Astrocyte (in vitro differentiated cells and primary cell): ENCODE data around the gene DPPA2. TPM values are rescaled to one million over a fixed set of nuclear protein-coding genes. Genes with fewer than 3 reads are reported as not detected.

ENCODE experiments used
- DNase-seq: peaks from one replicate; pipeline ENCODE4 v3.0.0-alpha.2; 2010; ENCODE audit warnings: low read depth
- FAIRE-seq: peaks from 2 replicates; lab custom pipeline; 2011; peaks lifted over from hg19 to GRCh38; lab: Jason Lieb, UNC
- H2AFZ ChIP-seq: 2 replicates; pipeline ENCODE4 v1.6.0; 2012; ENCODE audit warnings: low read depth, low read length, inconsistent platforms
- H3K27ac ChIP-seq: 2 replicates; pipeline ENCODE4 v1.5.1; 2011; ENCODE audit warnings: low read depth, low read length, inconsistent platforms
- H3K27me3 ChIP-seq: 2 replicates; pipeline ENCODE4 v1.6.0; 2011; ENCODE audit warnings: low read length, inconsistent platforms; ENCODE audit not compliant: insufficient read depth
- H3K36me3 ChIP-seq: 2 replicates; pipeline ENCODE4 v1.5.1; 2011; ENCODE audit warnings: low read length, inconsistent platforms; ENCODE audit not compliant: insufficient read depth
- H3K4me1 ChIP-seq: 2 replicates; pipeline ENCODE4 v1.5.1; 2011; ENCODE audit warnings: low read length, inconsistent platforms; ENCODE audit not compliant: insufficient read depth
- H3K4me2 ChIP-seq: 2 replicates; pipeline ENCODE4 v1.6.0; 2012; ENCODE audit warnings: low read length, inconsistent platforms
- H3K4me3 ChIP-seq: 2 replicates; pipeline ENCODE4 v1.5.1; 2011; ENCODE audit warnings: low read depth, mild to moderate bottlenecking, low read length, inconsistent platforms; ENCODE audit not compliant: insufficient read depth
- H3K79me2 ChIP-seq: 2 replicates; pipeline ENCODE4 v1.6.0; 2012; ENCODE audit warnings: mild to moderate bottlenecking, low read length, inconsistent platforms; ENCODE audit not compliant: insufficient read depth
- H3K9ac ChIP-seq: 2 replicates; pipeline ENCODE4 v1.6.0; 2012; ENCODE audit warnings: mild to moderate bottlenecking, low read length, inconsistent platforms
- H3K9me3 ChIP-seq: 2 replicates; pipeline ENCODE4 v1.5.1; 2012; ENCODE audit warnings: low read depth, mild to moderate bottlenecking, low read length, inconsistent platforms; ENCODE audit not compliant: insufficient read depth
- H4K20me1 ChIP-seq: 2 replicates; pipeline ENCODE4 v1.6.0; 2012; ENCODE audit warnings: low read length, inconsistent platforms; ENCODE audit not compliant: insufficient read depth
- H3K27ac Mint-ChIP-seq: one replicate; pipeline ENCODE4 v1.8.0; 2021; ENCODE audit warnings: mild to moderate bottlenecking, mixed read lengths; ENCODE audit not compliant: unreplicated experiment
- H3K27me3 Mint-ChIP-seq: one replicate; pipeline ENCODE4 v1.8.0; 2021; ENCODE audit warnings: low read depth, mixed read lengths; ENCODE audit not compliant: unreplicated experiment
- H3K36me3 Mint-ChIP-seq: one replicate; pipeline ENCODE4 v1.8.0; 2021; ENCODE audit warnings: low read depth, mixed read lengths; ENCODE audit not compliant: unreplicated experiment
- H3K4me1 Mint-ChIP-seq: one replicate; pipeline ENCODE4 v1.8.0; 2021; ENCODE audit warnings: low read depth, mixed read lengths; ENCODE audit not compliant: unreplicated experiment
- H3K4me3 Mint-ChIP-seq: one replicate; pipeline ENCODE4 v1.8.0; 2021; ENCODE audit warnings: mild to moderate bottlenecking, moderate library complexity, mixed read lengths; ENCODE audit not compliant: unreplicated experiment
- H3K9me3 Mint-ChIP-seq: one replicate; pipeline ENCODE4 v1.8.0; 2021; ENCODE audit warnings: mild to moderate bottlenecking, mixed read lengths; ENCODE audit not compliant: unreplicated experiment
- CTCF ChIP-seq: IDR thresholded peaks from 2 replicates; pipeline ENCODE4 v1.5.1; 2011; ENCODE audit warnings: low read depth, mild to moderate bottlenecking, inconsistent platforms, low read length, moderate library complexity; ENCODE audit not compliant: insufficient read depth
- EZH2 ChIP-seq: IDR thresholded peaks from 2 replicates; pipeline ENCODE4 v1.6.1; 2012; ENCODE audit warnings: mild to moderate bottlenecking, low read length, inconsistent platforms; ENCODE audit not compliant: insufficient read depth
- total RNA-seq: library from RNA; stranded (reverse); gene quantifications from 2 replicates; pipeline ENCODE4 v1.2.1, GENCODE V29; 2021

The DPPA2 gene
- total RNA-seq, 1 donor from 2014 or later = 0.89 TPM

DNA sequence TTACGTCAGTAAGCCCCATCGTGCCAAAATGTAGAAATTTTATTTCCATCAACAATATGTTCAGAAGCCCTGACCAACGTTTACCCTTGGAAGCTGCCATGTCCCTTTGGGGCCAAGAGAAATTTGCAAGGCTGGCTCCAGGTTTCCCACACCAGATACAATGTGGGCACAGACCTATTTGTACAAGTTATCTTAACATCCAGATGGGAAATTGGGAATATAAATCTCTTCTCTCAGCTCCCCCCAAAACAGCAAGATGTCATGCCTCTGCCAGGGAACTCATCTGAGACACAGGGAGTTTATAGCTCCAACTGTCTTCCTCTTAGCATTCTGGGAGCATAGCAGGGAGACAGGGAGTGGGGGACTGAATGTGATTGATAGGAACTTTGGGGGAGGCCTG is 9.3 kb upstream of the DPPA2 start:
- H3K9me3 ChIP-seq = no peaks in the 10 kb centered on the region
- H3K79me2 ChIP-seq = no peaks in the 10 kb centered on the region
- Mint-ChIP-seq H3K27me3 (no peaks in the 10 kb centered on the region), H3K36me3 (peaks cover 6% of the 10 kb centered on the region), H3K4me1 (no peaks in the 10 kb centered on the region), H3K9me3 (no peaks in the 10 kb centered on the region), H3K4me3 (no peak overlapping the region), H3K27ac (no peak overlapping the region)
- no peak overlapping the region for H3K27ac ChIP-seq
- H3K4me2 ChIP-seq = no peak overlapping the region
- H3K9ac ChIP-seq = no peak overlapping the region
- H3K4me3 ChIP-seq = no peak overlapping the region
- H3K27me3 ChIP-seq = no peaks in the 10 kb centered on the region
- H3K36me3 ChIP-seq = no peaks in the 10 kb centered on the region
- no peak for DNase-seq
- TF ChIP-seq CTCF = no peak
- H3K4me1 ChIP-seq = no peaks in the 10 kb centered on the region
- no peak for FAIRE-seq
- no peaks in the 10 kb centered on the region for H4K20me1 ChIP-seq
- no peak overlapping the region for H2AFZ ChIP-seq

- no peak overlapping the region for H3K27ac ChIP-seq
- H3K4me1 ChIP-seq = no peaks in the 10 kb centered on the region
- Mint-ChIP-seq H3K36me3 (peaks cover 6% of the 10 kb centered on the region), H3K9me3 (no peaks in the 10 kb centered on the region), H3K4me3 (no peak overlapping the region), H3K4me1 (no peaks in the 10 kb centered on the region), H3K27ac (no peak overlapping the region), H3K27me3 (no peaks in the 10 kb centered on the region)
- no peaks in the 10 kb centered on the region for H3K9me3 ChIP-seq
- no peaks in the 10 kb centered on the region for H3K27me3 ChIP-seq
- TF ChIP-seq EZH2 (no peak), CTCF (no peak)
- DNase-seq (no peak), FAIRE-seq (no peak)
- no peaks in the 10 kb centered on the region for H3K79me2 ChIP-seq
- no peak overlapping the region for H3K4me2 ChIP-seq
- no peak overlapping the region for H3K4me3 ChIP-seq
- no peak overlapping the region for H3K9ac ChIP-seq
- no peaks in the 10 kb centered on the region for H3K36me3 ChIP-seq
- H2AFZ ChIP-seq = no peak overlapping the region
- no peaks in the 10 kb centered on the region for H4K20me1 ChIP-seq
Measured at GRCh38 chr3:109325109-109325508, 8.8 kb upstream of the DPPA2 start.

- Mint-ChIP-seq H3K27ac (no peak overlapping the region), H3K27me3 (no peaks in the 10 kb centered on the region), H3K4me3 (no peak overlapping the region), H3K9me3 (no peaks in the 10 kb centered on the region), H3K36me3 (peaks cover under 1% of the 10 kb centered on the region), H3K4me1 (no peaks in the 10 kb centered on the region)
- TF ChIP-seq CTCF (no peak), EZH2 (no peak)
- DNase-seq (no peak), FAIRE-seq (no peak)
- Histone ChIP-seq H3K36me3 (no peaks in the 10 kb centered on the region), H3K4me2 (no peak overlapping the region), H3K4me3 (no peak overlapping the region), H3K9ac (no peak overlapping the region), H3K79me2 (no peaks in the 10 kb centered on the region), H4K20me1 (no peaks in the 10 kb centered on the region), H3K27ac (no peak overlapping the region), H3K4me1 (no peaks in the 10 kb centered on the region), H3K27me3 (no peaks in the 10 kb centered on the region), H2AFZ (no peak overlapping the region), H3K9me3 (no peaks in the 10 kb centered on the region)
Measured at GRCh38 chr3:109313061-109313460, 3.3 kb downstream of the DPPA2 start.
